ENCODE measurements around the gene PUS1.

Gene PUS1

GRCh38 chr12:131914179-131914702 lies 14.8 kb upstream of the PUS1 start:
- ChIA-PET CTCF (interaction anchor here (0.8 kb wide), 1 partner anchor 10 kb away, joined by 3 read pairs; no protein-coding TSS in a partner anchor), POLR2A (no interaction called here)

GRCh38 chr12:131915000-131915689 lies 13.9 kb upstream of the PUS1 start:
- peaks cover 0 to 87% of the 10 kb centered on the region in 2 experiments; a peak in 2 of 3 replicates for H3K36me3 ChIP-seq (ENCODE audit: control insufficient read depth in 2 of 2, insufficient read depth in 1 of 2, low read length in 2 of 2)
- H3K4me3 ChIP-seq (ENCODE audit: low read depth, low read length), result no peak overlapping the region
- POLR2A ChIA-PET, result no interaction called here
- peaks cover 5% of the 10 kb centered on the region for H3K4me1 ChIP-seq (ENCODE audit: control insufficient read depth, insufficient read depth, low read length)
- CTCF ChIA-PET, result interaction anchor here (1.8 kb wide), 1 partner anchor 71 kb away, joined by 4 read pairs; no protein-coding TSS in a partner anchor
- no peak overlapping the region for H3K27ac ChIP-seq (ENCODE audit: extremely low read depth, low read depth, low read length)
- no peaks in the 10 kb centered on the region for H3K9me3 ChIP-seq (ENCODE audit: control insufficient read depth, insufficient read depth, low read depth, low read length)
- TF ChIP-seq ZNF785 (tag by site-specific recombination; IDR thresholded peaks at IDR 0.05) (no peak), ZSCAN16 (tag by site-specific recombination; IDR thresholded peaks at IDR 0.05) (no peak), ELK4 (IDR thresholded peaks at IDR 0.05; ENCODE audit: borderline replicate concordance, low read depth, low read length) (no peak), ZNF221 (tag by site-specific recombination; IDR thresholded peaks at IDR 0.05; ENCODE audit: borderline replicate concordance) (no peak), ZNF148 (tag by site-specific recombination; IDR thresholded peaks at IDR 0.05; ENCODE audit: borderline replicate concordance) (no peak), ZNF664 (tag by site-specific recombination; IDR thresholded peaks at IDR 0.05) (no peak), ZNF350 (tag by site-specific recombination; IDR thresholded peaks at IDR 0.05) (no peak)

More at GRCh38 chr12:131914179-131914702, 14.8 kb upstream of the PUS1 start:
- H3K4me1 ChIP-seq (ENCODE audit: control insufficient read depth, insufficient read depth, low read length), result peaks cover 5% of the 10 kb centered on the region
- H3K4me3 ChIP-seq (ENCODE audit: low read depth, low read length), result no peak overlapping the region
- no peak for TF ChIP-seq ZNF513 (tag by site-specific recombination; IDR thresholded peaks at IDR 0.05)
- no peak for TF ChIP-seq PRDM2 (tag by site-specific recombination; IDR thresholded peaks at IDR 0.05; ENCODE audit: borderline replicate concordance)
- TF ChIP-seq ZNF239 (tag by site-specific recombination; IDR thresholded peaks at IDR 0.05), result no peak
- TF ChIP-seq ZNF23 (tag by site-specific recombination; IDR thresholded peaks at IDR 0.05; ENCODE audit: borderline replicate concordance), result no peak
- TF ChIP-seq SCRT2 (tag by site-specific recombination; IDR thresholded peaks at IDR 0.05), result no peak
- no peak for TF ChIP-seq ZNF596 (tag by site-specific recombination; IDR thresholded peaks at IDR 0.05)
- no peak for TF ChIP-seq IKZF3 (tag by site-specific recombination; IDR thresholded peaks at IDR 0.05)
- TF ChIP-seq ZBTB20 (tag by site-specific recombination; IDR thresholded peaks at IDR 0.05), result no peak
- TF ChIP-seq ZNF366 (tag by site-specific recombination; conservative IDR thresholded peaks at IDR 0.05), result no peak
- no peak for TF ChIP-seq GLIS1 (tag by site-specific recombination; IDR thresholded peaks at IDR 0.05)
- no peak for TF ChIP-seq ZNF580 (tag by site-specific recombination; IDR thresholded peaks at IDR 0.05)
- no peak overlapping the region for H3K27ac ChIP-seq (ENCODE audit: extremely low read depth, low read depth, low read length)
- no peaks in the 10 kb centered on the region for H3K9me3 ChIP-seq (ENCODE audit: control insufficient read depth, insufficient read depth, low read depth, low read length)
- peaks cover 0 to 86% of the 10 kb centered on the region in 2 experiments; a peak in 2 of 3 replicates for H3K36me3 ChIP-seq (ENCODE audit: control insufficient read depth in 2 of 2, insufficient read depth in 1 of 2, low read length in 2 of 2)

All from HEK293 (cell line).